Neutrophil (primary cell): ENCODE measurements around the gene C10orf95.
A peak's percentile ranks its signal among the peaks of the same experiment; 100 is the strongest.

Experiments used
- H3K27ac ChIP-seq: fragments of 200-600 bp; sonication (generic); 2 replicates; pipeline ENCODE4 v1.5.1; 2016; ENCODE audit warnings: mild to moderate bottlenecking, moderate library complexity
- H3K27me3 ChIP-seq: fragments of 200-600 bp; sonication (generic); 2 replicates; pipeline ENCODE4 v1.6.0; 2016; ENCODE audit warnings: mild to moderate bottlenecking
- H3K36me3 ChIP-seq: fragments of 200-600 bp; sonication (generic); 2 replicates; pipeline ENCODE4 v1.5.1; 2017
- H3K4me1 ChIP-seq, 2 experiments: fragments of 200-600 bp in 1 of 2; sonication (generic) in 1 of 2; 1 replicate in 1 of 2; 2 replicates in 1 of 2; pipeline versions ENCODE4 v1.5.1 to v1.6.1; 2013 to 2016; ENCODE audit warnings: low read depth in 1 of 2, low read length in 1 of 2, mild to moderate bottlenecking in 1 of 2, moderate library complexity in 1 of 2; ENCODE audit not compliant: control insufficient read depth in 1 of 2, insufficient read depth in 1 of 2
- H3K4me3 ChIP-seq, 2 experiments: fragments of 200-600 bp in 1 of 2; sonication (generic) in 1 of 2; 1 replicate in 1 of 2; 2 replicates in 1 of 2; pipeline ENCODE4 v1.5.1; 2013 to 2016; ENCODE audit warnings: low read depth in 1 of 2, low read length in 1 of 2, mild to moderate bottlenecking in 1 of 2, moderate library complexity in 1 of 2
- H3K9me3 ChIP-seq: fragments of 200-600 bp; sonication (generic); 2 replicates; pipeline ENCODE4 v1.5.1; 2016
- CTCF ChIP-seq: fragments of 200-600 bp; sonication (generic); IDR thresholded peaks from 2 replicates; pipeline ENCODE4 v1.5.1; 2016; ENCODE audit warnings: antibody characterized with exemption

Gene C10orf95

GRCh38 chr10:102436312-102436711 lies 15.0 kb downstream of the C10orf95 start:
- Histone ChIP-seq H3K36me3 (no peaks in the 10 kb centered on the region), H3K27me3 (no peaks in the 10 kb centered on the region), H3K4me1 (peaks cover 38 to 39% of the 10 kb centered on the region in 2 experiments), H3K27ac (no peak overlapping the region), H3K9me3 (no peaks in the 10 kb centered on the region), H3K4me3 (no peak overlapping the region)
- no peak for TF ChIP-seq CTCF

- Histone ChIP-seq H3K4me3 (no peak overlapping the region), H3K36me3 (no peaks in the 10 kb centered on the region), H3K27me3 (no peaks in the 10 kb centered on the region), H3K4me1 (peaks cover 38 to 39% of the 10 kb centered on the region in 2 experiments), H3K27ac (peak overlapping the region; percentile 44), H3K9me3 (no peaks in the 10 kb centered on the region)
- TF ChIP-seq CTCF: no peak
Measured at GRCh38 chr10:102435529-102436233, 15.7 kb downstream of the C10orf95 start.

GRCh38 chr10:102435133-102435497 lies 16.2 kb downstream of the C10orf95 start:
- Histone ChIP-seq H3K4me3 (no peak overlapping the region), H3K27me3 (no peaks in the 10 kb centered on the region), H3K27ac (peak overlapping the region; percentile 44), H3K9me3 (no peaks in the 10 kb centered on the region), H3K36me3 (no peaks in the 10 kb centered on the region), H3K4me1 (peaks cover 38 to 39% of the 10 kb centered on the region in 2 experiments)
- TF ChIP-seq CTCF: no peak

GRCh38 chr10:102434394-102435132 lies 16.8 kb downstream of the C10orf95 start:
- H3K4me1 ChIP-seq: peaks cover 38 to 39% of the 10 kb centered on the region in 2 experiments
- H3K9me3 ChIP-seq: no peaks in the 10 kb centered on the region
- H3K27ac ChIP-seq: no peak overlapping the region
- H3K4me3 ChIP-seq: no peak overlapping the region
- no peaks in the 10 kb centered on the region for H3K36me3 ChIP-seq
- no peaks in the 10 kb centered on the region for H3K27me3 ChIP-seq
- no peak for TF ChIP-seq CTCF

- no peaks in the 10 kb centered on the region for H3K36me3 ChIP-seq
- H3K9me3 ChIP-seq: no peaks in the 10 kb centered on the region
- TF ChIP-seq CTCF: no peak
- no peaks in the 10 kb centered on the region for H3K27me3 ChIP-seq
- H3K4me3 ChIP-seq: peak overlapping the region; percentile 25 to 97
- H3K4me1 ChIP-seq: peaks cover 38 to 39% of the 10 kb centered on the region in 2 experiments
- H3K27ac ChIP-seq: peak overlapping the region; percentile 53
Measured at GRCh38 chr10:102433619-102434046, 17.7 kb downstream of the C10orf95 start.
